Endodermal cell (in vitro differentiated cells): ENCODE results near the gene MAL. TPM values are rescaled to one million over a fixed set of nuclear protein-coding genes. Genes with fewer than 3 reads are reported as not detected.

ENCODE experiments used
- DNase-seq: peaks from one replicate; pipeline ENCODE4 v3.0.0-alpha.2; 2017
- H3K27ac ChIP-seq: 2 replicates; pipeline ENCODE4 v1.5.1; 2013; ENCODE audit warnings: mild to moderate bottlenecking, low read depth, low read length, moderate library complexity
- H3K27me3 ChIP-seq: 2 replicates; pipeline ENCODE4 v1.6.1; 2013; ENCODE audit warnings: mild to moderate bottlenecking, low read length, moderate library complexity; ENCODE audit not compliant: insufficient read depth, control insufficient read depth, poor library complexity, severe bottlenecking
- H3K36me3 ChIP-seq: 2 replicates; pipeline ENCODE4 v1.7.0; 2013; ENCODE audit warnings: mild to moderate bottlenecking, low read length, moderate library complexity; ENCODE audit not compliant: control insufficient read depth, insufficient read depth
- H3K4me1 ChIP-seq: one replicate; pipeline ENCODE4 v1.7.0; 2013; ENCODE audit warnings: low read length; ENCODE audit not compliant: control insufficient read depth, insufficient read depth
- H3K4me3 ChIP-seq: 2 replicates; pipeline ENCODE4 v1.5.1; 2013; ENCODE audit warnings: mild to moderate bottlenecking, low read length, moderate library complexity
- H3K9ac ChIP-seq: 2 replicates; pipeline ENCODE4 v1.6.1; 2013; ENCODE audit warnings: mild to moderate bottlenecking, low read length, moderate library complexity; ENCODE audit not compliant: poor library complexity, severe bottlenecking; ENCODE audit errors: extremely low read depth
- H3K9me3 ChIP-seq: 2 replicates; pipeline ENCODE4 v1.6.1; 2013; ENCODE audit warnings: mild to moderate bottlenecking, low read length, moderate library complexity; ENCODE audit not compliant: control insufficient read depth
- H3K27ac Mint-ChIP-seq: 2 replicates; pipeline ENCODE4 v1.8.0; 2020; ENCODE audit warnings: mixed read lengths
- H3K27me3 Mint-ChIP-seq: 2 replicates; pipeline ENCODE4 v1.8.0; 2021; ENCODE audit warnings: mild to moderate bottlenecking, mixed read lengths; ENCODE audit not compliant: insufficient read depth
- H3K36me3 Mint-ChIP-seq: 2 replicates; pipeline ENCODE4 v1.8.0; 2020; ENCODE audit warnings: low read depth, mixed read lengths
- H3K4me1 Mint-ChIP-seq: 2 replicates; pipeline ENCODE4 v1.8.0; 2020; ENCODE audit warnings: mixed read lengths
- H3K4me3 Mint-ChIP-seq: 2 replicates; pipeline ENCODE4 v1.8.0; 2020; ENCODE audit warnings: mild to moderate bottlenecking, moderate library complexity, mixed read lengths
- H3K9me3 Mint-ChIP-seq: 2 replicates; pipeline ENCODE4 v1.8.0; 2020; ENCODE audit warnings: mild to moderate bottlenecking, mixed read lengths
- CTCF ChIP-seq: fragments of 200-600 bp; sonication (generic); conservative IDR thresholded peaks from 2 replicates; pipeline ENCODE4 v1.5.0; 2021; ENCODE audit warnings: antibody characterized with exemption, mild to moderate bottlenecking
- WGBS, 2 experiments: methylation state at CpG; one replicate each; pipeline versions ENCODE4 v1.1.5 to v1.1.7; 2013; ENCODE audit warnings: missing lambda C conversion rate in 2 of 2, mixed read lengths in 1 of 2; ENCODE audit not compliant: insufficient coverage in 1 of 2, insufficient read length in 1 of 2; 5-methylcytosine and 5-hydroxymethylcytosine counted together
- total RNA-seq, 2 donors: library from RNA; stranded (reverse); fragmentation: NEBNext Ultra II Directional in 1 of 2; extraction: Animal tissue kit (Norgen Biotek cat#: 25700) in 1 of 2; gene quantifications; 2 replicates in 1 of 2; 3 replicates in 1 of 2; pipeline ENCODE4 v1.2.1, GENCODE V29; 2021

The MAL gene
- total RNA-seq, 2 donors from 2014 or later = not detected

- 65 to 74% methylated on average over 6 to 11 of the region's 11 CpGs for WGBS, 2 experiments
- peak; percentile 46 for TF ChIP-seq CTCF
- Mint-ChIP-seq H3K36me3 (no peaks in the 10 kb centered on the region), H3K27ac (no peak overlapping the region), H3K4me1 (peaks cover 10% of the 10 kb centered on the region), H3K4me3 (no peak overlapping the region), H3K9me3 (no peaks in the 10 kb centered on the region), H3K27me3 (peaks cover 8% of the 10 kb centered on the region)
- no peak overlapping the region for H3K27ac ChIP-seq
- H3K9ac ChIP-seq = no peak overlapping the region
- H3K4me3 ChIP-seq = no peak overlapping the region
- no peaks in the 10 kb centered on the region for H3K4me1 ChIP-seq
- no peaks in the 10 kb centered on the region for H3K9me3 ChIP-seq
- peak; percentile 62 for DNase-seq
- no peaks in the 10 kb centered on the region for H3K36me3 ChIP-seq
- H3K27me3 ChIP-seq = no peaks in the 10 kb centered on the region
These were observed 37.0 kb downstream of the MAL start for GRCh38 chr2:95062242-95063085.

- Histone ChIP-seq H3K27me3 (no peaks in the 10 kb centered on the region), H3K9ac (no peak overlapping the region), H3K4me3 (no peak overlapping the region), H3K36me3 (no peaks in the 10 kb centered on the region), H3K4me1 (no peaks in the 10 kb centered on the region), H3K9me3 (no peaks in the 10 kb centered on the region), H3K27ac (no peak overlapping the region)
- Mint-ChIP-seq H3K4me3 (no peak overlapping the region), H3K4me1 (peaks cover 10% of the 10 kb centered on the region), H3K9me3 (no peaks in the 10 kb centered on the region), H3K27ac (no peak overlapping the region), H3K27me3 (peaks cover 8% of the 10 kb centered on the region), H3K36me3 (no peaks in the 10 kb centered on the region)
- peak; percentile 10 for DNase-seq
- TF ChIP-seq CTCF = no peak
- WGBS, 2 experiments = 83 to 90% methylated on average over 7 to 11 of the region's 12 CpGs
These were observed 37.8 kb downstream of the MAL start for GRCh38 chr2:95063086-95063958.

GRCh38 chr2:95068256-95068655, 42.7 kb downstream of the MAL start:
- no peak overlapping the region for H3K27ac ChIP-seq
- Mint-ChIP-seq H3K9me3 (no peaks in the 10 kb centered on the region), H3K4me3 (no peak overlapping the region), H3K27me3 (peaks cover 8% of the 10 kb centered on the region), H3K36me3 (no peaks in the 10 kb centered on the region), H3K27ac (no peak overlapping the region), H3K4me1 (no peaks in the 10 kb centered on the region)
- no peaks in the 10 kb centered on the region for H3K27me3 ChIP-seq
- no peaks in the 10 kb centered on the region for H3K4me1 ChIP-seq
- DNase-seq = peak; percentile 23
- H3K9me3 ChIP-seq = no peaks in the 10 kb centered on the region
- WGBS, 2 experiments = 93% methylated on average over 1 of the region's 2 CpGs; no CpG with 5 or more reads in 1 of the 2 experiments
- H3K9ac ChIP-seq = no peak overlapping the region
- no peak overlapping the region for H3K4me3 ChIP-seq
- no peak for TF ChIP-seq CTCF
- no peaks in the 10 kb centered on the region for H3K36me3 ChIP-seq
